ENCODE results near the gene SEZ6.

DNA sequence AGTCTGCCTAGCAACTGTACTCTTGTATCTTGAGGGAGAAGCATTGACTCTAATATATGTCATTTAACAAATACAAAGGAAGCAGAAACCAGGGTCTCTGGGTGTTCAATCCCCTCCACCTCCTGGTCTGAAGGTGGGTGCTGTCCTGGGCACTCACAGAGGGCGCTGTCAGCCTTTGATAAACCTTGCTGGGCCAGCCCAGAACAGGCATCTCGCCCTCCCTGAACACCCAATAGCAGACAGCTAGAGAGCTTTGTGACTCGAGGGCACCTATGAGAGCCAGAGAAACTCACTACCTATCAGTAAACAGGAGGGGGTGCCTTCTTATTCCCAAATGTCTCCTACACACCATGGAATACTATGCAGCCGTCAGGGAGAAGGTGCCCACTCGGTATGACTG lies 30.8 kb upstream of the SEZ6 start:
- TF ChIP-seq ZBTB8A (tag by site-specific recombination; IDR thresholded peaks at IDR 0.05) (no peak), PRDM2 (tag by site-specific recombination; IDR thresholded peaks at IDR 0.05; ENCODE audit: borderline replicate concordance) (no peak), ZBTB11 (tag by site-specific recombination; conservative IDR thresholded peaks at IDR 0.05; ENCODE audit: low read depth) (no peak)
